ENCODE data around the gene ARAP1.

GRCh38 chr11:72701466-72701865 lies 50.7 kb downstream of the ARAP1 start:
- TF ChIP-seq MAX (IDR thresholded peaks at IDR 0.05; ENCODE audit: insufficient read depth, insufficient read length) (no peak), POLR2AphosphoS5 (IDR thresholded peaks at IDR 0.05; ENCODE audit: insufficient read depth, low read depth, low read length) (no peak), POLR2A (IDR thresholded peaks at IDR 0.05; ENCODE audit: low read depth, low read length) (no peak), CTCF (IDR thresholded peaks at IDR 0.05; ENCODE audit: extremely low read depth in 1 of 2, insufficient read depth in 1 of 2, low read depth in 1 of 2, low read length in 2 of 2) (no peak)
